Measurements from ENCODE around the gene MARCHF11. TPM values are rescaled to one million over a fixed set of nuclear protein-coding genes. Genes with fewer than 3 reads are reported as not detected.

Gene MARCHF11
- total and polyA plus RNA-seq, 2 of the 4 experiments (the other 2 are of a cell fraction), result not detected

DNA sequence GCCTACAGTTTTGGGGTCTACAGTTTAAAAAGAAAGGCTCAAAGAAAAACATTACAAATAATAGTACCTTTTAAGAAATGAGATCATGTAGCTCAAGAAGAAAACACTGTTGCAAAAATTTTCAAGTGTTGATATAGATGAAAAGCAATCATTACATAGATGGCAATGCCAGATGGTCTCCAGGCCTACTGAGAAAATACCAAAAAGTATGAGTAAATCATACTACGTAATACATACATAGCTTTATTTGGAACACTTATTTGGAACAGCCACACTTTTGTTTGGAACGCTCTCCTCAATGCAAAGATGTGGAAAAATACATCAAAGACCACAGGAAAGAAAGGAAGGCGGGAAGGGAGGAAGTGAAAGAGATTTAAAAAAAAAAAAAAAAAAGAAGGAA lies 44.1 kb downstream of the MARCHF11 start:
- Histone ChIP-seq H3K4me3 (ENCODE audit: insufficient read depth, low read depth, low read length) (no peak overlapping the region), H3K18ac (ENCODE audit: low read depth, low read length) (no peak overlapping the region), H4K5ac (ENCODE audit: low read depth, low read length) (no peak overlapping the region), H3K9me1 (ENCODE audit: insufficient read depth, low read length) (no peaks in the 10 kb centered on the region), H3K79me1 (ENCODE audit: low read depth in 1 of 2, low read length in 2 of 2) (no peaks in the 10 kb centered on the region), H2BK20ac (ENCODE audit: low read depth, low read length) (no peak overlapping the region), H2AK9ac (replicated peaks; ENCODE audit: low read depth, low read length, poor library complexity) (no peak overlapping the region), H3K4me2 (ENCODE audit: low read depth, low read length) (no peak overlapping the region), H4K8ac (ENCODE audit: low read depth in 2 of 2, low read length in 2 of 2) (no peak overlapping the region), H3K27me3 (ENCODE audit: control insufficient read depth, insufficient read depth, low read length) (no peaks in the 10 kb centered on the region), H3K4ac (ENCODE audit: low read depth, low read length) (no peak overlapping the region), H2BK120ac (ENCODE audit: low read depth, low read length) (no peak overlapping the region), H2AK5ac (ENCODE audit: low read depth, low read length) (no peak overlapping the region), H4K91ac (ENCODE audit: insufficient read depth, low read depth, low read length) (no peak overlapping the region), H4K20me1 (ENCODE audit: insufficient read depth, low read length) (no peaks in the 10 kb centered on the region), H3K14ac (replicated peaks; ENCODE audit: low read depth, low read length) (no peak overlapping the region), H3K27ac (ENCODE audit: insufficient read depth, low read length) (no peak overlapping the region), H3K9ac (ENCODE audit: low read depth, low read length) (no peak overlapping the region), H3K56ac (ENCODE audit: extremely low read depth, insufficient read depth, low read length) (no peak overlapping the region), H2BK5ac (ENCODE audit: low read depth, low read length, poor library complexity, severe bottlenecking) (no peak overlapping the region), H3K4me1 (ENCODE audit: control insufficient read depth, insufficient read depth, low read length) (no peaks in the 10 kb centered on the region), H2AFZ (replicated peaks; ENCODE audit: low read length, poor library complexity) (no peak overlapping the region), H3K36me3 (ENCODE audit: control insufficient read depth, insufficient read depth, low read length) (no peaks in the 10 kb centered on the region), H2BK15ac (ENCODE audit: low read depth, low read length) (no peak overlapping the region), H3K9me3 (ENCODE audit: control insufficient read depth, insufficient read depth, low read length) (no peaks in the 10 kb centered on the region), H3K23ac (ENCODE audit: low read depth, low read length) (no peak overlapping the region)
- in situ Hi-C loops (cut with MboI; ENCODE audit: low sequenced_read_pairs), result no loop called here
- no CpG with 5 or more reads among the region's 3 CpGs for WGBS, 2 experiments (ENCODE audit: extremely low coverage in 2 of 2, insufficient read length in 1 of 2)
- ATAC-seq (ENCODE audit: low read depth) (no peak), DNase-seq (no peak)
- intact Hi-C loops (cut with micrococcal nuclease), result no loop called here
- TF ChIP-seq CHD1 (IDR thresholded peaks at IDR 0.05; ENCODE audit: low read depth, low read length) (no peak), FOS (IDR thresholded peaks at IDR 0.05; ENCODE audit: low read depth, low read length) (no peak), RCOR1 (IDR thresholded peaks at IDR 0.05; ENCODE audit: insufficient replicate concordance, low read length) (no peak), BHLHE40 (IDR thresholded peaks at IDR 0.05; ENCODE audit: low read depth, low read length) (no peak), MAZ (IDR thresholded peaks at IDR 0.05; ENCODE audit: borderline replicate concordance, low read depth, low read length) (no peak), ELK1 (IDR thresholded peaks at IDR 0.05; ENCODE audit: borderline replicate concordance, low read depth, low read length) (no peak), RAD21 (IDR thresholded peaks at IDR 0.05; ENCODE audit: low read length) (no peak), MAFK (IDR thresholded peaks at IDR 0.05; ENCODE audit: low read depth, low read length) (no peak), CEBPB (IDR thresholded peaks at IDR 0.05; ENCODE audit: low read depth, low read length) (no peak), SMC3 (IDR thresholded peaks at IDR 0.05; ENCODE audit: low read depth, low read length) (no peak), NFE2L2 (IDR thresholded peaks at IDR 0.05; ENCODE audit: low read depth, low read length) (no peak), POLR2A (IDR thresholded peaks at IDR 0.05; ENCODE audit: low read depth, low read length) (no peak), RFX5 (IDR thresholded peaks at IDR 0.05; ENCODE audit: low read depth, low read length) (no peak), MXI1 (IDR thresholded peaks at IDR 0.05; ENCODE audit: borderline replicate concordance, low read depth, low read length) (no peak)
- TF ChIP-seq, protein P1, sequence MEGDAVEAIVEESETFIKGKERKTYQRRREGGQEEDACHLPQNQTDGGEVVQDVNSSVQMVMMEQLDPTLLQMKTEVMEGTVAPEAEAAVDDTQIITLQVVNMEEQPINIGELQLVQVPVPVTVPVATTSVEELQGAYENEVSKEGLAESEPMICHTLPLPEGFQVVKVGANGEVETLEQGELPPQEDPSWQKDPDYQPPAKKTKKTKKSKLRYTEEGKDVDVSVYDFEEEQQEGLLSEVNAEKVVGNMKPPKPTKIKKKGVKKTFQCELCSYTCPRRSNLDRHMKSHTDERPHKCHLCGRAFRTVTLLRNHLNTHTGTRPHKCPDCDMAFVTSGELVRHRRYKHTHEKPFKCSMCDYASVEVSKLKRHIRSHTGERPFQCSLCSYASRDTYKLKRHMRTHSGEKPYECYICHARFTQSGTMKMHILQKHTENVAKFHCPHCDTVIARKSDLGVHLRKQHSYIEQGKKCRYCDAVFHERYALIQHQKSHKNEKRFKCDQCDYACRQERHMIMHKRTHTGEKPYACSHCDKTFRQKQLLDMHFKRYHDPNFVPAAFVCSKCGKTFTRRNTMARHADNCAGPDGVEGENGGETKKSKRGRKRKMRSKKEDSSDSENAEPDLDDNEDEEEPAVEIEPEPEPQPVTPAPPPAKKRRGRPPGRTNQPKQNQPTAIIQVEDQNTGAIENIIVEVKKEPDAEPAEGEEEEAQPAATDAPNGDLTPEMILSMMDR (conservative IDR thresholded peaks at IDR 0.05; ENCODE audit: low read depth, low read length), result no peak
- TF ChIP-seq, protein P2, sequence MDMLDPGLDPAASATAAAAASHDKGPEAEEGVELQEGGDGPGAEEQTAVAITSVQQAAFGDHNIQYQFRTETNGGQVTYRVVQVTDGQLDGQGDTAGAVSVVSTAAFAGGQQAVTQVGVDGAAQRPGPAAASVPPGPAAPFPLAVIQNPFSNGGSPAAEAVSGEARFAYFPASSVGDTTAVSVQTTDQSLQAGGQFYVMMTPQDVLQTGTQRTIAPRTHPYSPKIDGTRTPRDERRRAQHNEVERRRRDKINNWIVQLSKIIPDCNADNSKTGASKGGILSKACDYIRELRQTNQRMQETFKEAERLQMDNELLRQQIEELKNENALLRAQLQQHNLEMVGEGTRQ (IDR thresholded peaks at IDR 0.05; ENCODE audit: low read depth, low read length), result no peak
- BruUV-seq (replicated peaks), result no TSS peak
- POLR2A ChIA-PET (ENCODE audit: unreplicated experiment), result no interaction called here
- dilution Hi-C loops (cut with HindIII; ENCODE audit: low sequenced_read_pairs, unreplicated experiment), result no loop called here
- CTCF ChIA-PET, result interaction anchor here (0.7 kb wide), 1 partner anchor 24 kb away, joined by 5 read pairs; no protein-coding TSS in a partner anchor
